ENCODE measurements around the gene CENPF.

The CENPF gene

GRCh38 chr1:214677945-214678344 is 75.0 kb downstream of the CENPF start:
- H3K4me1 Mint-ChIP-seq: no peaks in the 10 kb centered on the region
- no peak overlapping the region for H3K27ac Mint-ChIP-seq
- H3K9me3 Mint-ChIP-seq: no peaks in the 10 kb centered on the region
- H3K4me3 Mint-ChIP-seq: no peak overlapping the region
- DNase-seq: no peak
- ATAC-seq: no peak
- H3K27me3 Mint-ChIP-seq: peaks cover 4% of the 10 kb centered on the region
- no peaks in the 10 kb centered on the region for H3K36me3 Mint-ChIP-seq (ENCODE audit: low read depth)

GRCh38 chr1:214678386-214678785 is 75.4 kb downstream of the CENPF start:
- DNase-seq: no peak
- Mint-ChIP-seq H3K4me1 (no peaks in the 10 kb centered on the region), H3K4me3 (no peak overlapping the region), H3K9me3 (no peaks in the 10 kb centered on the region), H3K36me3 (ENCODE audit: low read depth) (no peaks in the 10 kb centered on the region), H3K27me3 (peaks cover 4% of the 10 kb centered on the region), H3K27ac (no peak overlapping the region)
- no peak for ATAC-seq

- H3K4me3 Mint-ChIP-seq: no peak overlapping the region
- ATAC-seq: no peak
- DNase-seq: no peak
These were observed 80.6 kb downstream of the CENPF start for GRCh38 chr1:214683621-214684020.

DNA sequence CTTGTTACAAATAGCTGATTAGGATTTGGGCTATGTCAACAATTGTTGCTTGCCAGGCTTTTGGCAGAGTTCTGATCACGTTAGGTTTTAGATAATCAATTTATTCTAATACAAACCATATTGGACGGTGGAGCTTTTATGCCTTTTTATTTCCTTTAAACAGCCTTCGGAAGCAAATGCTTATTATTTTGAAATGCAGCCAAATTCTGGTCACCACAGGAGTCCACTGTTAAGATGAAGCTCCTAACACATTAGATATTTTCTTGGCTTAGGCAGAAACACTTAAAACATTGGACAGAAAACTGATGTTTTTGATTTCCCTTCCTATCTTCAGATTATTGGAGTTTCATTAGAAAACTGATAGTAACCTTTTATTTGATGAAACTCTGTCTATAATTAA is 82.9 kb downstream of the CENPF start:
- Mint-ChIP-seq H3K27me3 (peaks cover 2% of the 10 kb centered on the region), H3K4me3 (no peak overlapping the region), H3K4me1 (no peaks in the 10 kb centered on the region), H3K27ac (no peak overlapping the region), H3K9me3 (no peaks in the 10 kb centered on the region), H3K36me3 (ENCODE audit: low read depth) (no peaks in the 10 kb centered on the region)
- DNase-seq: no peak
- ATAC-seq: no peak

More at GRCh38 chr1:214683621-214684020, 80.6 kb downstream of the CENPF start:
- Mint-ChIP-seq H3K36me3 (ENCODE audit: low read depth) (no peaks in the 10 kb centered on the region), H3K4me1 (no peaks in the 10 kb centered on the region), H3K27ac (no peak overlapping the region), H3K27me3 (peaks cover 2% of the 10 kb centered on the region), H3K9me3 (no peaks in the 10 kb centered on the region)

DNA sequence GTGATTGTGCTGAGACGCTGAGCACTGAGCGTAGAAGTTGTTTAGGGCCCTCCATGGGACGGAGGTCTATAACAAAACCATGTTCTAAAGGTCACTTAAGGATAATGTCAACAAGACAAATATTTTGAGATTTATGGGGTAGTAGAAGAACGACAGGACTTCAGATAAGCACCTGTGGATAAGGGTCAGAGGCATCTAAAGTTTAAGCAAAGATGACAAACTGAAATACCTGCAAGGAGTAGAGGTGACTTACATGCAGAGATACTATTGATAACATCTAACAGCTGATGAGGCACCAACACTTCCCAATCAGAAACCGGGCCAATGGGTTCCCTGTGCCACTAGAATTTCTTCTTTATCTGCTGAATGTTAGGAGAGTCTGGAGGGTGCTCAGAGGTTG is 83.5 kb downstream of the CENPF start:
- Mint-ChIP-seq H3K36me3 (ENCODE audit: low read depth) (no peaks in the 10 kb centered on the region), H3K27ac (no peak overlapping the region), H3K4me3 (no peak overlapping the region), H3K9me3 (no peaks in the 10 kb centered on the region), H3K27me3 (peaks cover 2% of the 10 kb centered on the region), H3K4me1 (no peaks in the 10 kb centered on the region)
- ATAC-seq (no peak), DNase-seq (no peak)

DNA sequence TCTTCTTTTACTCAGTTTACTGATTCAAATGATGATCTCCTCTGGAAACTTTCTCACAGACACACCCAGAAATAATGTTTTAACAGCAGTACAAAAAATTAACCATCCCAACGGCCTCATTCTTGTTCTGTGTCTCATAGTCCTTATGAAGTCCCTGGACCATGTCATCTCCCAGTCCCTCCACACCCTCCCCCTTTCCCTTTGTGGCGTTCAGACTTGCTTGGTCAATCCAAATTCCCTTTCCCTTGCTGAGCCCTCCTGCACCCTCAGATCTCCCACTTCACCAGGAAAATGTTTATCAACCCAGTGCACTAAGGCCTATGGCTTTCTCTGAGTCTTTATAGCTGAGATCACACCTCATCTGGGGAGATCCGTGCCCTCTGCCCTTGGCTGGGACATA is 85.9 kb downstream of the CENPF start:
- no peak for ATAC-seq
- Mint-ChIP-seq H3K4me1 (no peaks in the 10 kb centered on the region), H3K4me3 (no peak overlapping the region), H3K9me3 (no peaks in the 10 kb centered on the region), H3K27me3 (peaks cover 2% of the 10 kb centered on the region), H3K36me3 (ENCODE audit: low read depth) (no peaks in the 10 kb centered on the region), H3K27ac (no peak overlapping the region)
- no peak for DNase-seq

DNA sequence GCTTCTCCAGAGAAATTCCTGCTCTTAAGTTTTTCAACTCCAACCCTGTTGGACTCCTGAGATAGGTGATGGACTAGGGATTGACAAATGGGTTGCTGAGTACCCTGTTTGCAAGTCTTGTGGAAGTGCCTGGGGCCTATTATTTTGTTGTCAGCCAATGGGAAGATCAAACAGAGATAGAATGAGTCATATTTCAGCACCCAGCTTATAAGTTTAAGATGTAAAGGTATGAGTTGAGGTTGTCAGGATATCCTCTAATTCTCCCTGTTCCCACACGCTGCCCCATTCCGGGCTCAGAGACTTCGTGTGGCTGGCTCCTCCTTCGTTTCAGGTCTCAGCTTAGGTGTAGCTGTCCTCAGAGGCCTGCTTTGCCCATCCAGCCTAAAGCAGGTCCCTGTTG is 91.8 kb downstream of the CENPF start:
- Mint-ChIP-seq H3K4me3 (no peak overlapping the region), H3K27me3 (no peaks in the 10 kb centered on the region), H3K4me1 (no peaks in the 10 kb centered on the region), H3K36me3 (ENCODE audit: low read depth) (no peaks in the 10 kb centered on the region), H3K9me3 (no peaks in the 10 kb centered on the region), H3K27ac (no peak overlapping the region)
- no peak for DNase-seq
- ATAC-seq: no peak

DNA sequence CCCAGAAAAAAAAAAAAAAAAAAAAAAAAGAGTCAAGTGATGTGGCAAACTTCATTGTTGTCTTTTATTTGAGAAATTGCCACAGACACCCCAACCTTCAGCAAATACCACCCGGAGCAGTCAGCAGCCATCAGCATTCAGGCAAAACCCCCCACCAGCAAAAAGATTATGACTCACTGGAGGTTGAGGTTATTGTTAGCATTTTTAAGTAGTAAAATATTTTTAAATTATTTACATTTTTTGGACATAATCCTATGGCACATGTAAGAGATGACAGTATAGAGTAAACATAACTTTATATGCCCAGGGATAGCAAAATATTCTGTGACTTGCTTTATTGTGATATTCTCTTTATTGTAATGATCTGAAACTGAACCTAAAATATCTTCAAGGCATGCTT is 95.6 kb downstream of the CENPF start:
- peaks cover 6% of the 10 kb centered on the region for H3K9me3 Mint-ChIP-seq
- H3K27ac Mint-ChIP-seq: no peak overlapping the region
- DNase-seq: no peak
- H3K27me3 Mint-ChIP-seq: no peaks in the 10 kb centered on the region
- H3K4me3 Mint-ChIP-seq: no peak overlapping the region
- ATAC-seq: no peak
- H3K4me1 Mint-ChIP-seq: no peaks in the 10 kb centered on the region
- H3K36me3 Mint-ChIP-seq (ENCODE audit: low read depth): no peaks in the 10 kb centered on the region

DNA sequence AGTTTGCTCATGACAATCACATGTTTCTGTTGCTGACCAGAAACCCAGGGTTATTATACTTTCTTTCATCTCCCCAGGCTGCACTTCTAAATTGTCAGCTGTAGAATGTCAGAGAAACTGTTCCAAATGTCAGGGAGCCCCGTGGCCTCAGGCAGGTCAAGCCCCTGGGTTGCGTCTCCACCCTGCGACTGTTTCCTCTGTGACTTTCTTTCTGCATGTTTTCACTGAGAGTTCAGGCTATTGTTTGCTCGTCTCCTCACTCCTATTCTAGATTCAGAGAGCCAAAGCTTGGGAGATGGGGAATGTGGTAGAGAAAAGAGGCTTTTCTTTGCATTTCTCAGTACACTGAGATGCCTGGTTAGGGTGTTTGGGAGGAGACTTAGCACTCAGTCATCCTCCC is 97.4 kb downstream of the CENPF start:
- Mint-ChIP-seq H3K27me3 (no peaks in the 10 kb centered on the region), H3K36me3 (ENCODE audit: low read depth) (no peaks in the 10 kb centered on the region), H3K9me3 (peaks cover 22% of the 10 kb centered on the region), H3K4me1 (no peaks in the 10 kb centered on the region), H3K27ac (no peak overlapping the region), H3K4me3 (no peak overlapping the region)
- DNase-seq (no peak), ATAC-seq (no peak)

DNA sequence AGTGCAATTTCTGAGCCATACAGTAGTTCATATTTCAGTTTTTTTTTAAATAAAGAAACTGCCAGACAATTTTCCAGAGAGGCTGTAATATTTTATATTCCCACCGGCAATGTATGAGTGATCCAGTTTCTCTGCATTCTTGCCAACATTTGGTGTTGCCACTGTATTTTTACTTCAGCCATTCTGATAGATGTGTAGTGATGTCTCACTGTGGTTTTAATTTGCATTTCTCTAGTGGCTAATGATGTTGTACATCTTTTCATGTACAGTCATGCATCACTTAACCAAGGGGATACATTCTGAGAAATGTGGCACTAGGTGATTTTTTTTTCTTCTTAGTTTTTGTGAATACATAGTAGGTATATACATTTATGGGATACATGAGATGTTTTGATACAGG is 99.6 kb downstream of the CENPF start:
- ATAC-seq: no peak
- no peak overlapping the region for H3K27ac Mint-ChIP-seq
- no peaks in the 10 kb centered on the region for H3K36me3 Mint-ChIP-seq (ENCODE audit: low read depth)

GRCh38 chr1:214707306-214708087 is 104.5 kb downstream of the CENPF start:
- Mint-ChIP-seq H3K4me1 (no peaks in the 10 kb centered on the region), H3K27ac (no peak overlapping the region), H3K36me3 (ENCODE audit: low read depth) (no peaks in the 10 kb centered on the region), H3K4me3 (no peak overlapping the region), H3K9me3 (peaks cover 41% of the 10 kb centered on the region), H3K27me3 (no peaks in the 10 kb centered on the region)
- ATAC-seq (no peak), DNase-seq (no peak)

More for the DNA sequence above, 99.6 kb downstream of the CENPF start:
- Mint-ChIP-seq H3K4me3 (no peak overlapping the region), H3K9me3 (peaks cover 41% of the 10 kb centered on the region), H3K27me3 (no peaks in the 10 kb centered on the region), H3K4me1 (no peaks in the 10 kb centered on the region)
- DNase-seq: no peak

DNA sequence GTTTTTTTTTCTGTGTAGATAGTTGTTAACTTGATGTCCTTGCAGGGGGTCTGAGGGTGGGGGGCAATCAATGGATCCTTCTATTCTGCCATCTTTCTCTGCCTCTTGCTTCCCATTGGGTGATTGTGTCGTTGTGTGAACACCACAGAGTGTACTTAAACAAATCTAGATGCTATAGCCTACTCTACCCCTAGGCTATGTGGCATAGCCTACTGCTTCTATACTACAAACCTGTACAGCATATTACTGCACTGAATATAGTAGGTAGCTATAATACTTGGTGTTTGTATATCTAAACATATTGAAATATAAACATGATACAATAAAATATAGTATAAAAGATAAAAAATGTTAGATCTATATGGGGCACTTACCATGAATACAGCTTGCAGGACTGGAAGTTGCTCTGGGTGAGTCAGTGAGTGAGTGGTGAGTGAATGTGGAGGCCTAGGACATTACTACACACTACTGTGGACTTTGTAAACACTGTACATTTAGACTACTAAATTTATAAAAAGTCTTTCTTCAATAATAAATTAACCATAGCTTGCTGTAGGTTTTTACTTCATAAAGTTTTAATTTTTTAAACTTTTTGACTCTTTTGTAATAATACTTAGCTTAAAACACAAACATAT is 105.4 kb downstream of the CENPF start:
- no peak overlapping the region for H3K4me3 Mint-ChIP-seq
- DNase-seq (no peak), ATAC-seq (no peak)
- H3K27me3 Mint-ChIP-seq: no peaks in the 10 kb centered on the region
- peaks cover 36% of the 10 kb centered on the region for H3K9me3 Mint-ChIP-seq
- H3K4me1 Mint-ChIP-seq: no peaks in the 10 kb centered on the region
- no peak overlapping the region for H3K27ac Mint-ChIP-seq
- no peaks in the 10 kb centered on the region for H3K36me3 Mint-ChIP-seq (ENCODE audit: low read depth)

DNA sequence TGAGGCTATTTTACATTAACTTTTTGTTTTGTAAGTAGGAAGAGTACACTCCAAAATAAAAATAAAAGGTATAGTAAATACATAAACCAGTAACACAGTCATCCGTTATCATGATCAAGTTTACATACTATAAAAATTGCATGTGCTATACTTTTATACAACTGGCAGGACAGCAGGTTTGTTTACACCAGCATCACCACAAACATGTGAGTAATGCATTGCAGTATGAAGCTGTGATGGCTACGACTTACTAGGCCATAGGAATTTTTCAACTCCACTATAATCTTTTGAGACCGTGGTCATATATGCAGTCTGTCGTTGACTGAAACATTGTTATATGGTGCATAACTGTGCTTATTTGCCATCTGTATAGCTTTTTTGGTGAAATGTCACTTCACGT is 106.2 kb downstream of the CENPF start:
- no peaks in the 10 kb centered on the region for H3K36me3 Mint-ChIP-seq (ENCODE audit: low read depth)
- no peak for DNase-seq
- H3K9me3 Mint-ChIP-seq: peaks cover 29% of the 10 kb centered on the region
- no peak for ATAC-seq
- H3K27ac Mint-ChIP-seq: no peak overlapping the region
- no peaks in the 10 kb centered on the region for H3K4me1 Mint-ChIP-seq
- peaks cover under 1% of the 10 kb centered on the region for H3K27me3 Mint-ChIP-seq
- H3K4me3 Mint-ChIP-seq: no peak overlapping the region

DNA sequence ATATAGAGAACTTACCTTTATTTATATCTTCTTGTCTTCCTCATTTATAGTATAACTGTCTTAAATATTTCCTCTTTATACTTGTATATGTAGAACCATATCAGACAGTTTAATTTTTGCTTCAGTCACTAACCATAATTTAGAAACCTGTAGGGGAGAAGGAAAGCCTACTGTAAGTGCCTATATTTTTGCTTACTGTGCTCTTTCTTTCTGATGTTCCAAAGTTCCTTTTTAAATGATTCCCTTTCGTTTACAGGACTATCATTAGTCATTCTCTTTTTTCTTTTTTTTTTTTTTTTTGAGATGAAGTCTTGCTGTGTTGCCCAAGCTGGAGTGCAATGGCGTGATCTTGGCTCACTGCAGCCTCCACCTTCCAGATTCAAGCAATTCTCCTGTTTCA is 109.7 kb downstream of the CENPF start:
- H3K4me3 Mint-ChIP-seq: no peak overlapping the region
- ATAC-seq (no peak), DNase-seq (no peak)
- H3K27me3 Mint-ChIP-seq: peaks cover 4% of the 10 kb centered on the region
- H3K27ac Mint-ChIP-seq: no peak overlapping the region
- H3K4me1 Mint-ChIP-seq: no peaks in the 10 kb centered on the region
- no peaks in the 10 kb centered on the region for H3K9me3 Mint-ChIP-seq
- H3K36me3 Mint-ChIP-seq (ENCODE audit: low read depth): no peaks in the 10 kb centered on the region
